GM12872 (cell line): Measurements from ENCODE around the gene POLR2B.

ENCODE experiments used
- TF ChIP-seq, protein P1 (sequence below): IDR thresholded peaks from 3 replicates; pipeline ENCODE4 v1.5.1; 2011; ENCODE audit warnings: low read depth, mild to moderate bottlenecking, low read length, moderate library complexity; ENCODE audit not compliant: insufficient read depth

POLR2B gene

DNA sequence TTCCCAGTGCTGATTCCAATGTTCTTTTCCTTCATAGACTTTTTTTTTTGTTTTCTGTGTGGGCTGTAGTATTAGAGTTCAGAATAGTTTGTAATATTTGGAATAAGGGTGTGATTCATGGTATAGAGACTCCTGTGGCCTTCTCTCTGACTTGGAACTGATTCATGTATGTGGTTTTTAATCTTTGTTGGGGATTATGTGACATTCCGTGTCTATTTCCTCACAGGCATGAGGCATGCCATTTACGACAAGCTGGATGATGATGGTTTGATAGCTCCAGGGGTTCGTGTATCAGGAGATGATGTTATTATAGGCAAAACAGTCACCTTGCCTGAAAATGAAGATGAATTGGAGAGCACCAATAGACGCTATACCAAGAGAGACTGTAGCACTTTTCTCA lies 44.4 kb downstream of the POLR2B start:
- TF ChIP-seq, protein P1, sequence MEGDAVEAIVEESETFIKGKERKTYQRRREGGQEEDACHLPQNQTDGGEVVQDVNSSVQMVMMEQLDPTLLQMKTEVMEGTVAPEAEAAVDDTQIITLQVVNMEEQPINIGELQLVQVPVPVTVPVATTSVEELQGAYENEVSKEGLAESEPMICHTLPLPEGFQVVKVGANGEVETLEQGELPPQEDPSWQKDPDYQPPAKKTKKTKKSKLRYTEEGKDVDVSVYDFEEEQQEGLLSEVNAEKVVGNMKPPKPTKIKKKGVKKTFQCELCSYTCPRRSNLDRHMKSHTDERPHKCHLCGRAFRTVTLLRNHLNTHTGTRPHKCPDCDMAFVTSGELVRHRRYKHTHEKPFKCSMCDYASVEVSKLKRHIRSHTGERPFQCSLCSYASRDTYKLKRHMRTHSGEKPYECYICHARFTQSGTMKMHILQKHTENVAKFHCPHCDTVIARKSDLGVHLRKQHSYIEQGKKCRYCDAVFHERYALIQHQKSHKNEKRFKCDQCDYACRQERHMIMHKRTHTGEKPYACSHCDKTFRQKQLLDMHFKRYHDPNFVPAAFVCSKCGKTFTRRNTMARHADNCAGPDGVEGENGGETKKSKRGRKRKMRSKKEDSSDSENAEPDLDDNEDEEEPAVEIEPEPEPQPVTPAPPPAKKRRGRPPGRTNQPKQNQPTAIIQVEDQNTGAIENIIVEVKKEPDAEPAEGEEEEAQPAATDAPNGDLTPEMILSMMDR: no peak

DNA sequence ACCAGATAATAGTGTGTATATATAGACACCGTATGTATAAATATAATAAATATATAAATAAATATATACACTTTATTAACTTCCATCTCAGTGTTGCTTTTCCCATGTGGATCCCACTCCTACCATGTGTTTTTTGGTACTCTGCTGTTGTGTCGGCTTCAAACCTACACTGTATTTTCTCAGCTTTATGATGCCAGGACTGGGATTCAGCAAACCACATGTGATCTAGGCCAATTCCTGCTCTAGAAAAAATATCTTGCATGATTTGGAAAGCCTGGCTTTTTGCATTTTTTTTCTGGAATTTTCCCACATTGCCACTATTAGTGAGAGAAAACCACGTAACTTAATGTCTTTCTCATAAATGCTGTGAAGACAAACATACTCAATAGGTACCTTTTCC lies 55.8 kb downstream of the POLR2B start:
- TF ChIP-seq, protein P1: no peak

DNA sequence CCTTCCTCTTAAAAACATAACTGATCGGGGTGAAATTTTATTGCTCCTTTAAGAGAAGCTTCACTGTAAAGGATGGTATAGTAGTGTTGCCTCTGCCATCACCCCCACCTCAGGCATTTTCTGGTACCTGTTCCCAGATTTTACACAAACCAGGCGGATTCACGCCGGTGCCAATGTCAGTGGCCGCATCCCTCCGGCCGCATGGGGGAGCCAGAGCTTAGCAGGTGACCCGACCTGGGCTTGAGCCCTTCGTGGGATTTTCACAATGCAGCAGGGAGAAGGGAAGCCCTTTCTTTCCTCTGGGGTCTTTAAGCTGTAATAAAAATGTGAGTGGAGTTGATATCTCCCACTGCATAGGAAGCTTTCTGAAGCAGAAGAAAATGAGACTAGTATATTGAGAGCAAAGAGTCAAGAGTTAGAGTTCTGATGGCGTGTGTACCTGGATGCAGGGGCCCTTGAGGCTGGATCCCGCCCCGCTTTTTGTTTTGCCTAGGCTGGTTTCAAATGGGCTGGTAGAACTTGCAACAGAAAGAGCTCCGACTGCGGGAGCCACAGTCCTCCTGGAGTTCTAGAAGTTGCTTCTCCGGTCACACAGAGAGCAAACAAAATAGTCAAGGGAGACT lies 59.4 kb downstream of the POLR2B start:
- TF ChIP-seq, protein P1: peak; percentile 68

DNA sequence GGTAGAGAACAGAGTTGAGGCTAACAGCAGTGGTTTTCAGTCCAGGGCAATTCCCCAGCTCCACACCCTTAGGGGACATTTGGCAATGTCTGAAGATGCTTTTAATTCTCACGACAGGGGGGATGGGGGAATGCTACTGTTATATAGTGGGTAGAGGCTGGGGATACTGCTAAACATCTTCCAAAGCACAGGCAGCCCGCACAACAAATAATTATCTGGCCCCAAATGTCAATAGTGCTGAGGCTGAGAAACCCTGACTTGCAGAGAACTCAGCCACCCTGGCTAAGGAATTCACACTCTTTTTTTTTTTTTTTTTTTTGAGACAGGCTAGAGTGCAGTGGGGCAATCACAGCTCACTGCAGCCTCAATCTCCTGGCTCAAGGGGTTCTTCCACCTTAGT lies 60.6 kb downstream of the POLR2B start:
- TF ChIP-seq, protein P1: no peak

DNA sequence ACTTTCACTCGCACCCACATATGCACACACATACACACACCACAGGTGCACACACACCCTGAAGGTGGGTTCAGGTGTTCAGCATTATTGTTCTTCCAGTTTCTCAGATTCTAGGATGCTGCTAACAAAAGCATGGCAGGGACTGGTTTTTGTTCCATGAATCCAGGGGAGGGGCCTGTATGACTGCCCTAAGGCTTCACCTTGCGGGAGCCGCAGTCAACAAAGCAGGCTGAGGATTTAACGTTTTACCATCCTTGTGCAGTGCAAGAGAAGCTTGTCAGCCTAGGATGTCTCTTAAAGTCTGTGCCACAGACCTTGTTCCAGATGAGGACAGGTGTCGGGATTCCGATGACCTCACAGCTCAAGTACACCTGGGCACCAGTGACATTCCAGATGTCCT lies 61.8 kb downstream of the POLR2B start:
- TF ChIP-seq, protein P1: no peak

DNA sequence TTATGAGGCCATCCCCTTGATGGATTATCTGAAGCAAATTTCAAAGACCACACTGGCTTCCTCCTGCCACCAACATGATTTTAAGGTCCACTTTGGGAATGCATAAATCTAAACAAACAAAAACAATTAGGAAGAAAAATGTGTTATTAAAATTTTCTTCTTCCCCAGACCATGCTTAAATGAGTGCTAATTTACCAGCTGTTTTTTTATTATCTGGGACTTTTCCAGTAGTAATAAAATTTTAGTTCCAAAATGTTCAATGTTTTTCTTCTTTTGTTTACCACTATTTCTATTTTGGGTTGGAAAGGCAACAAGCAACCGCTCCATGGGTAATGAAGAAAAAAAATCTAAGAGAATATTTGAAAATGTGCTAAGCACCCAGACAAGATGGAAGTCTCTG lies 62.3 kb downstream of the POLR2B start:
- TF ChIP-seq, protein P1: no peak

DNA sequence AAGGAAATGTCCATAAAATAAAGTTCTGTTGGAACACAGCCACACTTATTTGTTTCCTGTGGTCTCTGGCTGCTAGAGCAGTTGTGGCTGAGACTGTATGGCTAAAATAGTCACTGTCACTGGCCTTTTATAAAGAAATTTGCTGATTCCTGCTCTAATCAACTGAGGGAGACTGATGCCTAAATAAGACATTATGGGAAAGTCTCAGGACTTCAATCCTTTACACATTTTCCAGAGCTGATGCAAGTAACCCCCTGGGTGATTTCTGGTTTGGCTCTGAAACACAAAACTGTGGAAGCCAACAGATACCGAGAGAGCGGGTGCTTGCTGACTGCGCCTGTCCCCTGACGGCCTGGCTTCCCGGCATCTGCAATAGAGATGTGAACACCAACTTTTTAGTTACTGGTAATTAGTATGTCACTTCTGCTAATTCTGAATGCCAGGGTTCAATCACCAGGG lies 64.0 kb downstream of the POLR2B start:
- TF ChIP-seq, protein P1: no peak
